AG09309 (cell line): Measurements from ENCODE around the gene PHYHIPL.

ENCODE experiments used
- DNase-seq: peaks from one replicate; pipeline ENCODE4 v3.0.0-alpha.2; 2010; ENCODE audit warnings: low read depth
- H3K4me3 ChIP-seq: 2 replicates; pipeline ENCODE4 v1.5.1; 2011; ENCODE audit warnings: mild to moderate bottlenecking, low read depth, low read length, moderate library complexity; ENCODE audit not compliant: control insufficient read depth
- CTCF ChIP-seq: IDR thresholded peaks from 2 replicates; pipeline ENCODE4 v1.5.1; 2011; ENCODE audit warnings: mild to moderate bottlenecking, low read depth, low read length, inconsistent platforms; ENCODE audit not compliant: insufficient read depth, control insufficient read depth; ENCODE audit errors: missing control alignments

Gene PHYHIPL

GRCh38 chr10:59134785-59135184, 41.7 kb upstream of the PHYHIPL start:
- DNase-seq = no peak
- H3K4me3 ChIP-seq = no peak overlapping the region
- TF ChIP-seq CTCF = no peak

- DNase-seq = no peak
- no peak overlapping the region for H3K4me3 ChIP-seq
- no peak for TF ChIP-seq CTCF
These were observed 41.2 kb upstream of the PHYHIPL start for GRCh38 chr10:59135275-59135674.

- TF ChIP-seq CTCF = no peak
- no peak for DNase-seq
- H3K4me3 ChIP-seq = no peak overlapping the region
These were observed 38.4 kb upstream of the PHYHIPL start for GRCh38 chr10:59138052-59138451.

GRCh38 chr10:59143544-59143943, 32.9 kb upstream of the PHYHIPL start:
- no peak overlapping the region for H3K4me3 ChIP-seq
- TF ChIP-seq CTCF = no peak
- DNase-seq = no peak

GRCh38 chr10:59148701-59149100, 27.7 kb upstream of the PHYHIPL start:
- no peak for TF ChIP-seq CTCF
- no peak overlapping the region for H3K4me3 ChIP-seq
- DNase-seq = no peak

GRCh38 chr10:59155556-59155955, 20.9 kb upstream of the PHYHIPL start:
- no peak for TF ChIP-seq CTCF
- no peak overlapping the region for H3K4me3 ChIP-seq
- DNase-seq = no peak

- TF ChIP-seq CTCF = no peak
- DNase-seq = no peak
- H3K4me3 ChIP-seq = no peak overlapping the region
These were observed 8.9 kb upstream of the PHYHIPL start for GRCh38 chr10:59167512-59167911.
